PC-9 (cell line): ENCODE results near the gene PPFIA4.

Experiments
- CTCF ChIP-seq: fragments of 200-600 bp; sonication (generic); conservative IDR thresholded peaks from 2 replicates; pipeline ENCODE4 v1.6.1; 2017; ENCODE audit warnings: mixed run types, antibody characterized with exemption, mild to moderate bottlenecking, moderate library complexity
- EZH2 ChIP-seq: fragments of 200-600 bp; sonication (generic); IDR thresholded peaks from 2 replicates; pipeline ENCODE4 v1.8.0; 2017; ENCODE audit warnings: antibody characterized with exemption, low read depth

- TF ChIP-seq CTCF (no peak), EZH2 (no peak)
Measured at GRCh38 chr1:203072911-203073310, 46.6 kb downstream of the PPFIA4 start.
